Activated B cell treated with CpG ODN at 0.5 μM for 24 hours (primary cell): ENCODE results near the gene MINDY4. TPM values are rescaled to one million over a fixed set of nuclear protein-coding genes. Genes with fewer than 3 reads are reported as not detected.

Experiments used
- ATAC-seq: fragments of 200-7000 bp; cut with Tn5 transposase; one replicate; pipeline ENCODE4 v1.10.0; 2021; ENCODE audit warnings: low read depth, mild to moderate bottlenecking, moderate library complexity
- CTCF ChIA-PET: fragments of 350-600 bp; sonication (Branson Sonifier 250); formaldehyde crosslinking; loops from one replicate; lab custom pipeline; 2021; ENCODE audit warnings: antibody characterized with exemption; lab: Charles Lee
- POLR2A ChIA-PET: fragments of 350-600 bp; sonication (Branson Sonifier 250); formaldehyde crosslinking; loops from one replicate; lab custom pipeline; 2021; ENCODE audit warnings: antibody characterized with exemption; lab: Charles Lee
- DNase-seq: peaks from one replicate; pipeline ENCODE4 v3.0.0; 2022
- H3K27ac Mint-ChIP-seq: one replicate; pipeline ENCODE4 v1.8.0; 2020; ENCODE audit warnings: mixed read lengths
- H3K27me3 Mint-ChIP-seq: one replicate; pipeline ENCODE4 v1.8.0; 2021; ENCODE audit warnings: mixed read lengths
- H3K36me3 Mint-ChIP-seq: one replicate; pipeline ENCODE4 v1.8.0; 2021; ENCODE audit warnings: low read depth, mixed read lengths
- H3K4me1 Mint-ChIP-seq: one replicate; pipeline ENCODE4 v1.8.0; 2021; ENCODE audit warnings: mixed read lengths
- H3K4me3 Mint-ChIP-seq: one replicate; pipeline ENCODE4 v1.8.0; 2020; ENCODE audit warnings: mild to moderate bottlenecking, mixed read lengths
- H3K9me3 Mint-ChIP-seq: one replicate; pipeline ENCODE4 v1.8.0; 2020; ENCODE audit warnings: mixed read lengths
- intact Hi-C: fragments of 100-400 bp; cut with micrococcal nuclease; formaldehyde crosslinking; loops from one replicate; pipeline ENCODE4 v1.15.1; 2024
- total RNA-seq: library from RNA; stranded (reverse); gene quantifications from 2 replicates; pipeline ENCODE4 v1.2.3, GENCODE V29; 2022
- TF ChIP-seq, protein P1 (sequence below): fragments of 200-600 bp; IDR thresholded peaks from one replicate; pipeline ENCODE4 v1.8.0; 2022; ENCODE audit warnings: antibody characterized with exemption, mild to moderate bottlenecking

MINDY4 gene
- total RNA-seq, 1 donor from 2014 or later: 1.2 TPM

DNA sequence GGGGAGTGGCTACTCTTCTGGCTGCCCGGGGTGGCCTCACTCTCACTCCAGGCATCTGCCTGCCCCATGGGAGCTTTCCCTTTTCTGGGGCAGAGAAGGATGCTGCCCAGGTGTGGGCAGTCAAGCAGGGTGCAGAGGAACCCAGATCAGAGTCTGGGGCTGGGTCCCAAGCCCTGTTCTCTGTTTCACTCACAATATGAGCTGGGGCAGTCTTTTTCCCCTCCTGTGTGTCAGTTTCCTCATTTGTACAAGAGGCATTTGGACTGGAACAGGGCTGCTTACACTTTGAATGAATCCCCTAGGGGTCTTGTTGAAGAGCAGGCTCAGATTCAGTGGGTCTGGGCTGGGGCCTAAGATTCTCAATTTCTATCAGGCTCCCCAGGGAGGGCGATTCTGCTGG, 102.0 kb downstream of the MINDY4 start:
- TF ChIP-seq, protein P1, sequence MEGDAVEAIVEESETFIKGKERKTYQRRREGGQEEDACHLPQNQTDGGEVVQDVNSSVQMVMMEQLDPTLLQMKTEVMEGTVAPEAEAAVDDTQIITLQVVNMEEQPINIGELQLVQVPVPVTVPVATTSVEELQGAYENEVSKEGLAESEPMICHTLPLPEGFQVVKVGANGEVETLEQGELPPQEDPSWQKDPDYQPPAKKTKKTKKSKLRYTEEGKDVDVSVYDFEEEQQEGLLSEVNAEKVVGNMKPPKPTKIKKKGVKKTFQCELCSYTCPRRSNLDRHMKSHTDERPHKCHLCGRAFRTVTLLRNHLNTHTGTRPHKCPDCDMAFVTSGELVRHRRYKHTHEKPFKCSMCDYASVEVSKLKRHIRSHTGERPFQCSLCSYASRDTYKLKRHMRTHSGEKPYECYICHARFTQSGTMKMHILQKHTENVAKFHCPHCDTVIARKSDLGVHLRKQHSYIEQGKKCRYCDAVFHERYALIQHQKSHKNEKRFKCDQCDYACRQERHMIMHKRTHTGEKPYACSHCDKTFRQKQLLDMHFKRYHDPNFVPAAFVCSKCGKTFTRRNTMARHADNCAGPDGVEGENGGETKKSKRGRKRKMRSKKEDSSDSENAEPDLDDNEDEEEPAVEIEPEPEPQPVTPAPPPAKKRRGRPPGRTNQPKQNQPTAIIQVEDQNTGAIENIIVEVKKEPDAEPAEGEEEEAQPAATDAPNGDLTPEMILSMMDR: no peak
- intact Hi-C loops: no loop called here
- no peak overlapping the region for H3K27ac Mint-ChIP-seq
- CTCF ChIA-PET: no interaction called here
- DNase-seq (no peak), ATAC-seq (no peak)
- POLR2A ChIA-PET: no interaction called here
- no peaks in the 10 kb centered on the region for H3K36me3 Mint-ChIP-seq
- H3K9me3 Mint-ChIP-seq: no peaks in the 10 kb centered on the region
- H3K4me3 Mint-ChIP-seq: no peak overlapping the region
- H3K27me3 Mint-ChIP-seq: no peaks in the 10 kb centered on the region
- no peaks in the 10 kb centered on the region for H3K4me1 Mint-ChIP-seq

DNA sequence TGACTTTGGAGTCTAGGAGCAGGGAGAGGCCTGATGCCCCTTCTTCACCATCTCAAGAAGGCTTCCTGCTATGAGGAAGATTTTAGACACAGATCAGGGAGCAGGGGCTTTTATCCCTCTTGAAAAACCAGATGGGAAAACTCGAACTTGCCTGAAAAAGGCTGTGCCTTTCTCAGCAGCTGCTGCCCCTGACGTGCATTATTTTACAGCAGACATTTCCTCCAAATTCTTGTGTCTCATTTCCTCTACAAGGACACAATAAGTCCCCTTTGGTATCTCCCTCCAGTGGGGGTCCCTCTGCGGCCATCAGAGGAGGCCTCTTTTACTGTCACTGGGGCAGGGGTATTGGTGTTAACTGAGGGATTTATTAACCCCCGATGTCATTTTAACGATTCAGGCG, 102.4 kb downstream of the MINDY4 start:
- no peak for DNase-seq
- Mint-ChIP-seq H3K27ac (no peak overlapping the region), H3K27me3 (no peaks in the 10 kb centered on the region), H3K9me3 (no peaks in the 10 kb centered on the region), H3K36me3 (no peaks in the 10 kb centered on the region), H3K4me3 (no peak overlapping the region), H3K4me1 (no peaks in the 10 kb centered on the region)
- TF ChIP-seq, protein P1: no peak
- ChIA-PET POLR2A (no interaction called here), CTCF (no interaction called here)
- ATAC-seq: no peak
- intact Hi-C loops: no loop called here

DNA sequence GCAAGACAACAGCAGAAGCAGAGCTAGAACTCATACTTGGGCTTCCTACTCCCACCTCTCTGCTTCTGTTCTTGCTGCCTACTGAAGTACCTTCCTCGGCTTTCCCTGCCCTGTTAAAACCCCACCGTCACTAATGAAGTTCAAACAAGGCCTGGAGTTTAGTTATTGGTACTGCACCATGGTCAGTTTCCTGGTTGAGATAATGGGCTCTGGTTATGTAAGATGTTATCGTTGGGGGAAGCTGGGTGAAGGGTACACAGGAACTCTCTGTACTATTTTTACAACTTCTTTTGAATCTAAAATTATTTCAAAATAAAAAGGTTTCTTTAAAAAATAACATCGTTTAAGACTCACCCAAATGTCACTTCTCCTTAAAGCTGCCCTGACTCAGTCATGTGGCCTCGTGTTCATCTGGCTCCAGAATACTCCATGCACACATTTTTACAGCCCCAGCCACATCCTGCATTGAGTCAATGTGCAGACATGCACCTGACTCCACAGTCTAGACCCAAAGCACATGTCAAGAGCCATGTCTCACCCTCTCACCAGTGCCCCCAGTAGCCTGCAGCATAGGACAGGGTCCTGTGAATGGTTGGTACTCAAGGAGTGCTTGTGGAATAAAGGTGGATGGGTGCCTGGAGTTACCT, 103.6 kb downstream of the MINDY4 start:
- no peak for DNase-seq
- CTCF ChIA-PET: no interaction called here
- no peaks in the 10 kb centered on the region for H3K4me1 Mint-ChIP-seq

DNA sequence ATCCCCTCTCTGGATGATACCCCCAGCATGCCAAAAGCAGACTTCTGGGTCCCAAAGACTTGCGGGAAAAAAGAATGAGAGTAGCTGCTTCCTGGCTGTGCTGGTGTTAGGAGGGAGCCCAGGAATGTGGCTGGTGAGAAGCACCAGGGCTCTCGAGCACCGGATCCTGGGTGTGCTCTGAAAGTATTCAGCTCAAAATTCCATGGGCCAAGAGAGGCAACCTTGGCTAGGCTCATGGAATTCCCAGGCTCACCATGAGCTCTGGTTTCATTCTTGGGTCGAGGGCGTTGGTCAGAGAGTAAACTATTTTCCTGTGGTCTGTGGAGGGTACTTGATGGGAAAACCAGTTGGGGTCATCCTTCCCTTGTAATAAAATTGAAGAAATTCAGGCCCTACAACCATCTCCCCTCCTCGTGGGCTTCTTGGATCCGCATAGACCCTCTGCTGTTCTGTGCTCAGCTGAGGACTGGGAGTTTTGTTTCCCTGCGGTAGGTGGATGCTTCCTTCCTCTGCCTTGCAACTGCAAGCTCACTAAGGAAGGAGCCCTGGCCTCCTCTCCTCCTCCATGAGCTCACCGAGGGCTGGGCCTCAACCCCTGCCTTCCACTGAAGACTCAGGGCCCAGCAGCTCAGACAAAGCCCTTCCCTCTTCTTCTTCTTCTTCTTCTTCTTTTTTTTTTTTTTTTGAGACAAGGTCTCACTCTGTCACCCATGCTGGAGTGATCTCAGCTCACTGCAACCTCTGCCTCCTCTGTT, 106.0 kb downstream of the MINDY4 start:
- peaks cover 2% of the 10 kb centered on the region for H3K27me3 Mint-ChIP-seq
- TF ChIP-seq, protein P1: no peak
- H3K9me3 Mint-ChIP-seq: no peaks in the 10 kb centered on the region

More for the DNA sequence above, 103.6 kb downstream of the MINDY4 start:
- Mint-ChIP-seq H3K36me3 (no peaks in the 10 kb centered on the region), H3K27ac (no peak overlapping the region), H3K27me3 (no peaks in the 10 kb centered on the region), H3K4me3 (no peak overlapping the region), H3K9me3 (no peaks in the 10 kb centered on the region)
- TF ChIP-seq, protein P1: no peak
- ATAC-seq: no peak
- intact Hi-C loops: no loop called here
- POLR2A ChIA-PET: no interaction called here

DNA sequence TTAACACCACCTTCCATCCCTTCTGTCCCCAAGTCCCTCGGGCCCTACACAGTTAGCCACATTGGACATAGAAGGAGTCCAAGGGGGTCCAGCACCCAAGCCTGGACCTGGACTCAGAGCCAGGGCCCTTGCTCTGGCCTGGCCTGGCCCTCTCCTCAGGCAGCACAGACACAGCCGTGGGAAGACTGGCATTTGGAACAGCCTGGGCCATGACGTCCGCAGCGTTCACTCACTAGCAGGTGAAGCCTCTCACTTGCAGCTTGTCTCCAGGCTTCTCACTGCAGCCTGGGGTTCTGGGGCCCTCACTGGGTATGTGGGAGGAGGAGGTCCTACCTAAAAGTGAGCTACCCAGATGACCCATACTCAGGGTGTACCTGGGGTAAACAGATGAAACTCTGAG, 106.8 kb downstream of the MINDY4 start:
- no peak overlapping the region for H3K27ac Mint-ChIP-seq
- no peak overlapping the region for H3K4me3 Mint-ChIP-seq
- H3K4me1 Mint-ChIP-seq: no peaks in the 10 kb centered on the region
- ChIA-PET POLR2A (no interaction called here), CTCF (no interaction called here)
- TF ChIP-seq, protein P1: no peak
- peaks cover 2% of the 10 kb centered on the region for H3K27me3 Mint-ChIP-seq
- DNase-seq: no peak
- no peaks in the 10 kb centered on the region for H3K9me3 Mint-ChIP-seq
- no peaks in the 10 kb centered on the region for H3K36me3 Mint-ChIP-seq
- no peak for ATAC-seq
- intact Hi-C loops: no loop called here

More for the DNA sequence above, 106.0 kb downstream of the MINDY4 start:
- ATAC-seq (no peak), DNase-seq (no peak)
- CTCF ChIA-PET: no interaction called here
- intact Hi-C loops: no loop called here
- Mint-ChIP-seq H3K27ac (no peak overlapping the region), H3K4me1 (no peaks in the 10 kb centered on the region), H3K36me3 (no peaks in the 10 kb centered on the region), H3K4me3 (no peak overlapping the region)
- POLR2A ChIA-PET: no interaction called here
